SK-N-MC (cell line): ENCODE data around the gene MSMB.

Source experiments
- EZH2 ChIP-seq: fragments of 200-600 bp; sonication (generic); IDR thresholded peaks from one replicate; pipeline ENCODE4 v1.6.1; 2017; ENCODE audit warnings: antibody characterized with exemption
- FOXP2 ChIP-seq: optimal IDR thresholded peaks from 2 replicates; pipeline ENCODE3; 2011; ENCODE audit warnings: mild to moderate bottlenecking, moderate library complexity; ENCODE audit not compliant: insufficient read depth; ENCODE audit errors: extremely low read length, control extremely low read depth
- POLR2AphosphoS5 ChIP-seq: IDR thresholded peaks from 2 replicates; pipeline ENCODE4 v1.6.1; 2012; ENCODE audit warnings: mild to moderate bottlenecking, low read depth, low read length, borderline replicate concordance

DNA sequence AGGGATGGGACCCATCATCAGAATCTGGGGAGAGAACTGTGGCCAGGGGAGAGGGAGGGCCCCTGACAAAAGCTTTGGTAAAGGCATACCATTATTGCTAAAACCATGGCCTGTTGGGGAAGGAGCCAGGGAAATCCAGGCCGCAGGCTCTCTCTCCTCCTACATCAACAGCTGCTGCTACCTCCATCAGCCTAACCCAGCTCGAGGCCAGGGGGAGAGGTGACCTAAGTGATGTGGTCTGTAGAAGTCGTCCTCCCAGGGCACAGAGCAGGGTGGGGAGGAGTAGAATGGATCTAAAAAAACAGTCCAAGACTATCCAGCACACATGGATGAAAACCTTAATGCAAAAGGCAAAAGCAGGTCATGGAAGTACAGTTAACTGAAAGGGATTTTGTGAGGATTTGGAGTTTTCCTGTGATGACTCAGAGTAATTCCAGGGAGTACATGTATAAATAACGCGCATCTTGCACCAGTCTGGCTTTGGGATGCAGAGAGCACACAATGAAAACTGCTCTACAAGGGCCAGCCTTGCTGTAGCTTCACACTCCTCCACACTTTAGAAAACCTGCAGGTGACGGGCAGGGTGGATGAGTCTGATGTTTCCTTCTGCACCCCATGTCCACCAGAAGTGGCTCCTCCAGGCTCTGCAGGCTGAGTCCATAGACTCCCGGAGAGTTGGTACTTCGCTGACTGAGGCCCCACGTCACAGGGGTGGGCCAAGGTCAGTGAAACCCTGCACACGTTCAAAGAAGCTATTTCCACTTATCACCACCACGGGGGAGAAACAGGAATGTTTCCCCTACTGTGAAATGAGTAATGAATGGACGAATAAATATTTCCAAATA, 38.5 kb upstream of the MSMB start:
- TF ChIP-seq POLR2AphosphoS5 (no peak), EZH2 (no peak), FOXP2 (no peak)
